K562 (cell line): Measurements from ENCODE around the gene ACYP2. TPM values are rescaled to one million over a fixed set of nuclear protein-coding genes. Genes with fewer than 3 reads are reported as not detected.

Source experiments
- ATAC-seq: fragments of 200-7000 bp; cut with Tn5 transposase; 3 replicates; pipeline ENCODE4 v1.9.1; 2020; ENCODE audit warnings: moderate library complexity
- BruUV-seq: library from RNA; stranded (reverse); fragments of 400-500 nt; replicated peaks from 2 replicates; lab custom pipeline; 2021; lab: Mats Ljungman, UMichigan
- CTCF ChIA-PET: fragments of 300-600 bp; formaldehyde crosslinking; extraction: SDS; loops from one replicate; lab custom pipeline; 2021; ENCODE audit warnings: low intra/inter-chr PET ratio; lab: Yijun Ruan, JAX
- POLR2A ChIA-PET: fragments of 300-600, 350-650 bp; sonication (Branson Sonifier 250); formaldehyde crosslinking; extraction: SDS; loops from one replicate; lab custom pipeline; 2021; ENCODE audit warnings: antibody characterized with exemption, inconsistent platforms; lab: Yijun Ruan, JAX
- DNase-seq, 4 experiments: peaks; one replicate each; pipeline versions ENCODE4 v3.0.0 to v3.0.0-alpha.2; 2011 to 2018; ENCODE audit warnings: low spot score in 3 of 4, mixed read lengths in 3 of 4; ENCODE audit errors: extremely low read depth in 1 of 4
- FAIRE-seq: peaks from 2 replicates; lab custom pipeline; 2011; peaks lifted over from hg19 to GRCh38; lab: Jason Lieb, UNC
- H2AFZ ChIP-seq: 2 replicates; pipeline ENCODE4 v1.6.0; 2011; ENCODE audit warnings: low read depth, low read length, control low read depth, inconsistent platforms
- H3K27ac ChIP-seq: fragments of 200-600 bp; 3 replicates; pipeline ENCODE4 v1.8.0; 2011; ENCODE audit warnings: low read depth, mild to moderate bottlenecking, control low read depth, inconsistent platforms, low read length, moderate library complexity, mixed read lengths; ENCODE audit errors: extremely low read depth
- H3K27me3 ChIP-seq, 2 experiments: fragments of 300-600 bp in 1 of 2; 2 replicates in 1 of 2; 3 replicates in 1 of 2; pipeline versions ENCODE4 v1.6.0 to v1.8.0; 2011; ENCODE audit warnings: inconsistent platforms in 2 of 2, low read length in 2 of 2, mild to moderate bottlenecking in 1 of 2, mixed read lengths in 1 of 2, moderate library complexity in 1 of 2; ENCODE audit not compliant: control insufficient read depth in 2 of 2, insufficient read depth in 2 of 2
- H3K36me3 ChIP-seq: fragments of 300-600 bp; 3 replicates; pipeline ENCODE4 v1.8.0; 2011; ENCODE audit warnings: mild to moderate bottlenecking, low read length, inconsistent platforms; ENCODE audit not compliant: control insufficient read depth, insufficient read depth
- H3K4me1 ChIP-seq, 2 experiments: fragments of 200-600 bp in 1 of 2; replicated peaks in 1 of 2; 2 replicates in 1 of 2; 3 replicates in 1 of 2; pipeline versions ENCODE4 v1.5.1 to v1.8.0; 2011; ENCODE audit warnings: inconsistent platforms in 2 of 2, low read length in 2 of 2, mild to moderate bottlenecking in 1 of 2, mixed read lengths in 1 of 2, moderate library complexity in 1 of 2; ENCODE audit not compliant: control insufficient read depth in 2 of 2, insufficient read depth in 2 of 2
- H3K4me2 ChIP-seq: 2 replicates; pipeline ENCODE4 v1.6.1; 2011; ENCODE audit warnings: low read length, control low read depth, inconsistent platforms, mixed read lengths; ENCODE audit not compliant: insufficient read depth
- H3K4me3 ChIP-seq: fragments of 200-600 bp; sonication (generic), shearing (Covaris generic); 2 replicates; pipeline ENCODE4 v1.5.1; 2016; ENCODE audit warnings: control low read depth, inconsistent platforms
- H3K79me2 ChIP-seq: fragments of 200-600 bp; 3 replicates; pipeline ENCODE4 v1.8.0; 2011; ENCODE audit warnings: low read length, inconsistent platforms; ENCODE audit not compliant: control insufficient read depth, insufficient read depth
- H3K9ac ChIP-seq, 2 experiments: 2 replicates each; pipeline versions ENCODE4 v1.6.0 to v1.6.1; 2011; ENCODE audit warnings: low read depth in 2 of 2, low read length in 2 of 2, control low read depth in 1 of 2, inconsistent platforms in 1 of 2, mild to moderate bottlenecking in 1 of 2, mixed read lengths in 1 of 2; ENCODE audit not compliant: insufficient read depth in 1 of 2
- H3K9me1 ChIP-seq: one replicate; pipeline ENCODE4 v1.6.0; 2011; ENCODE audit warnings: inconsistent platforms, mild to moderate bottlenecking, low read length, moderate library complexity; ENCODE audit not compliant: control insufficient read depth, insufficient read depth
- H3K9me3 ChIP-seq: replicated peaks from 2 replicates; pipeline ENCODE4 v1.5.1; 2011; ENCODE audit warnings: low read depth, low read length, inconsistent platforms; ENCODE audit not compliant: control insufficient read depth, insufficient read depth
- H4K20me1 ChIP-seq: replicated peaks from 2 replicates; pipeline ENCODE4 v1.6.1; 2011; ENCODE audit warnings: low read length, inconsistent platforms, mixed read lengths; ENCODE audit not compliant: control insufficient read depth, insufficient read depth
- DLX4 ChIP-seq: fragments of 250-450 bp; sonication (Bioruptor Pico); IDR thresholded peaks from 2 replicates; pipeline ENCODE4 v1.6.1; 2021; ENCODE audit warnings: mild to moderate bottlenecking
- NELFE ChIP-seq: IDR thresholded peaks from 2 replicates; pipeline ENCODE4 v1.6.1; 2011; ENCODE audit warnings: mild to moderate bottlenecking; ENCODE audit not compliant: insufficient read depth, insufficient read length
- NFIC ChIP-seq: fragments of 450-650 bp; IDR thresholded peaks from 2 replicates; pipeline ENCODE4 v1.6.1; 2017; ENCODE audit warnings: mild to moderate bottlenecking, inconsistent platforms
- NR2C1 ChIP-seq, 2 experiments: fragments of 450-650 bp; IDR thresholded peaks; 2 replicates each; pipeline ENCODE4 v1.6.1; 2017; ENCODE audit warnings: mild to moderate bottlenecking in 2 of 2, antibody characterized with exemption in 1 of 2, inconsistent platforms in 1 of 2, missing compliant biosample characterization in 1 of 2, missing genetic modification characterization in 1 of 2
- PHB2 ChIP-seq: fragments of 450-650 bp; IDR thresholded peaks from 2 replicates; pipeline ENCODE4 v1.6.1; 2017; ENCODE audit warnings: low read depth
- PPARD ChIP-seq: fragments of 250-450 bp; sonication (Bioruptor Pico); IDR thresholded peaks from 2 replicates; pipeline ENCODE4 v1.8.0; 2022; ENCODE audit warnings: inconsistent platforms, mild to moderate bottlenecking, moderate library complexity
- RBM25 ChIP-seq: fragments of 200-400 bp; formaldehyde crosslinking; IDR thresholded peaks from 2 replicates; pipeline ENCODE4 v1.6.1; 2018; ENCODE audit warnings: low read length, low read depth, moderate library complexity; ENCODE audit not compliant: severe bottlenecking
- SNAPC5 ChIP-seq: fragments of 250-450 bp; sonication (Bioruptor Pico); IDR thresholded peaks from 2 replicates; pipeline ENCODE4 v1.8.0; 2021; ENCODE audit warnings: moderate library complexity, mild to moderate bottlenecking, inconsistent platforms
- ZNF408 ChIP-seq: fragments of 250-450 bp; sonication (Bioruptor Pico); IDR thresholded peaks from 2 replicates; pipeline ENCODE4 v1.4.0; 2020; ENCODE audit warnings: low read depth, mild to moderate bottlenecking, moderate library complexity
- WGBS: fragments of 100-300 bp; shearing (Covaris generic); methylation state at CpG from one replicate; pipeline ENCODE4 v1.1.6; 2016; ENCODE audit warnings: low coverage, mixed read lengths; ENCODE audit not compliant: insufficient coverage; ENCODE audit errors: missing lambda C conversion rate; 5-methylcytosine and 5-hydroxymethylcytosine counted together
- in situ Hi-C: fragments of 300-500 bp; cut with MboI; formaldehyde crosslinking; loops from 4 replicates; pipeline ENCODE4 v1.15.0; 2018; ENCODE audit warnings: inconsistent platforms, mixed read lengths
- intact Hi-C: fragments of 100-400 bp; cut with micrococcal nuclease; formaldehyde crosslinking; loops from 2 replicates; pipeline ENCODE4 v1.14.2; 2022
- polyA plus RNA-seq, 8 experiments: library from polyadenylated mRNA; depleted of rRNA in 4 of 8; stranded (reverse) in 5 of 8; unstranded in 3 of 8; fragments of >200 nt; fragmentation: Nextera tagmentation in 2 of 8; fragmentation: Illumina TruSeq in 1 of 8; extraction: Ambion mirVana in 2 of 8; extraction: Trizol in 1 of 8; gene quantifications; 2 replicates each; pipeline versions ENCODE4 v1.2.1 to v1.2.3, GENCODE V29; 2011 to 2014; ENCODE audit warnings: inconsistent platforms in 1 of 8, missing spikeins in 1 of 8
- total RNA-seq, 7 experiments: library from RNA; depleted of rRNA in 6 of 7; stranded (reverse); fragments of >200 nt in 6 of 7; fragmentation: Illumina TruSeq in 2 of 7; extraction: Trizol in 2 of 7; gene quantifications; 2 replicates each; pipeline versions ENCODE4 v1.2.1 to v1.2.3, GENCODE V29; 2011 to 2021; ENCODE audit warnings: low replicate concordance in 1 of 7

ACYP2 gene
- total and polyA plus RNA-seq, 9 of the 15 experiments (the other 6 are each of a cell fraction or from before 2014, with no cell fraction given), result 1.0 to 4.1 (median 2.0) TPM

GRCh38 chr2:54088191-54088634, 27.2 kb upstream of the ACYP2 start:
- Histone ChIP-seq H3K4me1 (peaks cover 8 to 11% of the 10 kb centered on the region in 2 experiments; a peak in 4 of 5 replicates), H4K20me1 (no peaks in the 10 kb centered on the region), H3K27me3 (no peaks in the 10 kb centered on the region), H3K36me3 (no peaks in the 10 kb centered on the region), H2AFZ (peak overlapping the region; percentile 82), H3K79me2 (no peaks in the 10 kb centered on the region), H3K4me3 (no peak overlapping the region), H3K9me1 (no peaks in the 10 kb centered on the region)
- intact Hi-C loops, result no loop called here
- WGBS, result 48% methylated on average over 5 of the region's 5 CpGs
- POLR2A ChIA-PET, result interaction anchor here (0.6 to 1.0 kb wide), 4 partner anchors 20 to 722 kb away, joined by 3 read pairs; no protein-coding TSS in a partner anchor
- FAIRE-seq, result no peak
- no TSS peak for BruUV-seq
- DNase-seq, result peak in 2 of 4 experiments; percentile 17 to 31
- in situ Hi-C loops, result no loop called here
- ATAC-seq, result peak; percentile 63
- 0 out of 2 replicates have a peak, but pooled peaks have one; percentile 5 for TF ChIP-seq NFIC
- no peak for TF ChIP-seq PHB2
- TF ChIP-seq ZNF408, result no peak
- no peak for TF ChIP-seq NELFE
- no peak for TF ChIP-seq DLX4 (CRISPR knock-in tag)
- no peak for TF ChIP-seq RBM25
- TF ChIP-seq PPARD (CRISPR knock-in tag), result no peak
- no peak for TF ChIP-seq NR2C1 (IDR thresholded peaks at IDR 0.05)
- no peak for TF ChIP-seq NR2C1 (tag; IDR thresholded peaks at IDR 0.05)
- TF ChIP-seq SNAPC5 (CRISPR knock-in tag), result no peak
- TF ChIP-seq, all 486 proteins: peak for 1
- peak overlapping the region; percentile 16; the same call in 2 of the 3 replicates for H3K27ac ChIP-seq
- H3K9me3 ChIP-seq, result peaks cover 6% of the 10 kb centered on the region
- peak overlapping the region; percentile 19 to 24; a peak in 2 of 4 replicates for H3K9ac ChIP-seq
- H3K4me2 ChIP-seq, result peak overlapping the region; percentile 22; the same call in 1 of the 2 replicates
- CTCF ChIA-PET, result no interaction called here
